Inferior parietal cortex (tissue), 1 donor: ENCODE measurements around the gene BCOR.

Experiments
- DNase-seq: peaks from one replicate; pipeline ENCODE4 v3.0.0-alpha.2; 2016; ENCODE audit errors: extremely low spot score

Gene BCOR

DNA sequence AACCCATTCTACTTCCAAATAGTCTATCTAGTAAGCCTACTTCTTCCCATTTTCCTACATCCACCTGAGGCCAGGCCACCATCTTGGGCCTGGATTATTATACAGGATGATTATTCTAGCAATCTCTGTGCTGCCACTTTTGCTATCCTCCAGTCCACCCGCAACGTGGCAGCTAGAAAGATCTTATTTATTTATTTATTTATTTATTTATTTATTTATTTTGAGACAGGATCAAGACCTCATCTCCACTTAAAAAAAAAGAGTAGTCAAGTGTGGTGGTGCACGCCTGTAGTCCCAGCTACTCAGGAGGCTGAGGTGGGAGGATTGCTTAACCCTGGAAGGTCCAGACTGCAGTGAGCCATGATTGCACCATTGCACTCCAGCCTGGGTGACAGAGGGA lies 15.2 kb upstream of the BCOR start:
- DNase-seq, result no peak

- DNase-seq, result no peak
Measured at GRCh38 chrX:40111868-40112267, 14.1 kb upstream of the BCOR start.

GRCh38 chrX:40109288-40110008 lies 11.7 kb upstream of the BCOR start:
- no peak for DNase-seq

GRCh38 chrX:40108959-40109287 lies 11.2 kb upstream of the BCOR start:
- no peak for DNase-seq

DNA sequence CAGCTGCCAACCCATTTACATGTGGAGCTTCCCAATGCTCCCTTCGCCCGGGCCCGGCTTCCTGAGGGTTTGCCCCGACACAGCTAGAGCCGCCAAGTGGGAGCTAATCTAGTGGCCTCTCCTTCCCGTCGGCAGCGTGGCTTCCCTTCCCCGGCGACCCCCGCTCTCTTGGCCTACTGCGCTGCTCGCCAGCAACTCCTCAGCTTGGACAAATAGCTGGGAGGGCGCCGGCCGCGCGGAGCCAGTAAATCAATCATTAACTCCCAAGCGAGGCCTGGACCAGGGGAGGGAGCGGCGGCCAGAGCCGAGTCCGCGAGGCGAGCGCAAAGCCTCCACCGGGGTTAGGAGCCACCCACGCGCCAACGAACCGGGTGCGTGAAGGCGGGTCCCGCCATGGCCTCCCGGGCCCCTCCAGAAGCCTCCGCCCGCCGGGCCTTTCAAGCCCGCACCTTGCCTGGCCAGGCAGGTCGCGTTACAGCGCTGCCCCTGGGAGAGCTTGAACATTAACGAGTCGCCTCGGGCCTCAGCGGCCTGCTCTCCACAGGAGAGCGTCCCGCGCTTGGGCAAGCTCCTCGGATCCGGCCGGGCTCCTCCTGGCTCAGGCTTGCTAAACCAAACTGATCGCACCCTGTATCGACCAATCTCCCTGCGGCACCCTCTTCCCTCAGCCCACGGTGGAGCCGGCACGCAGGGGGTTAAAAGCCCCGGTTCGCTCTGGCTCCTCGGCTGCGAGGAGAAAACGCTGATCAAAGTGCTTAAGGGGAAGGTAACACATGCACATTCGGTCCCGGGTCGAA lies 10.6 kb upstream of the BCOR start:
- DNase-seq, result no peak

GRCh38 chrX:40107291-40108161 lies 9.8 kb upstream of the BCOR start:
- no peak for DNase-seq

DNA sequence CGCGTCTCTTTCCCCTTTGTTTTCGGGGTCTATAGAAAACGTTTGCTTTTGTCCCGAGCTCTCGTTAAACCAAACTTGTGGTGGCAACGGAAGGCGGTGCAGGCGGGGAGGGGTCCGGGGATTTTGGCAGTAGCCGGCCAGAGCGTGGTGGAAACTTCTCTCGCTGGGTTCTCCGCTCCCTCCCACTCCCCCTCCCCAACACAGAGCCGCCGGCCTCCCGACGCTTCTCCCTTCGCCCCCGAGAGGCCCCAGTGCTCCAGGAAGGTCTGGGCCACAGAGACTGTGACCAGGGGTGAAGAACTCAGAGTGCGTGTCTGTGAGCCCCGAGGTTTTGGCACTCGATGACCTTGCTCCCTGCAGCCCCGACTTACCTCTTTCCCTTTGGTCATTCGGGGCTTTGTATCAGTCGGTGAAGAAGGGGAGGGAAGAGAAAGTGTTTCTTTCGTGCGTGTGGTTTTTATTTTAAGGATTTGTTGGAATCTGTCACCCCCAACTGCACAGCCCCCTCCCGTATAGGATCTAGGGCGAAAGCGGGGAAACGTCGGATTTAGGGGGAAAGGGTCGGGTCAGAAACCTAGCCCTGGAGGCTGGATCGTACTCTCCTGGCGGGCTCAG lies 9.0 kb upstream of the BCOR start:
- DNase-seq, result no peak

GRCh38 chrX:40105835-40106675 lies 8.3 kb upstream of the BCOR start:
- no peak for DNase-seq

DNA sequence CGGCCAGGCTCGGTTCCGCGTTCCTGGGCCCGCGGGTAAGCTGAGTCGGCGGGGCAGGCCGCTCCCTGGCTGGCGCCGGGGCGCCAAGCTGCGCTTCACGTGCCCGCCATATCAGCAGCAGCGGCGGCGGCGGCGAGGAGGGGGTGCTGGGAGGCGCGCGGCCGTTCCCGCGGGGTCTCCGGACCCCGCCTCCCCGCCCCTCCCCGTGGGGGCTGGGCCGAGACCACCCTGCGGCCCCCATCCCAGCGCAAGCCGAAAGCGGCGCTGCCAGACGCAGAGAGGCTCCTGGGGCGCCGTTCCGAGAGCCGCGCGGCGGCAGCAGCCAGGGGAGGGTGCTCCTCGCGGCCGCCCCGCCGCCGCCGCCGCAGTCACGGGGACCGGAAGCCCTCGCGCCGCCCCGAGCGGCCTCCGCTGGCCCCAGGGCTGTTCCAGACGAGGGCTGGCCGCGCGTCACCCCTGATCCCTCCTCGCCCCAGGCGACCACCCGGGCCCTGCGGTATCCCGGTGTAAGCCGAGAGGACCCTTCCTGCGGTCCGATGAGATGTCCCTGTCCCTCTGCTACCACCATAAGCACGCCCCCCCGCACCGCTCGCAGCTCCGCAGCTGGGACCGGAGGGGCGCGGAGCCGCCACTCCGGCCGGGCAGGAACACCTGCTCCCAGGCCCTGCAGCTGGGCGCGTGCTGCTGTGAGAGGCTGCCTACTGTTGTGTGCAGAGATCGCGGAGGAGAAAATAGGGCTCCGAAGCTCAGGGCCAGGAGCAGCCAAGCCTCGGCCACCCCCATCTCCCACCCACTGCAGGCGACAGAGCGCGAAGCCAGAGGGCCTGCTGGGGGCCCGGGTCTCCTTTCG lies 7.5 kb upstream of the BCOR start:
- no peak for DNase-seq

- no peak for DNase-seq
Measured at GRCh38 chrX:40104630-40104984, 6.8 kb upstream of the BCOR start.

DNA sequence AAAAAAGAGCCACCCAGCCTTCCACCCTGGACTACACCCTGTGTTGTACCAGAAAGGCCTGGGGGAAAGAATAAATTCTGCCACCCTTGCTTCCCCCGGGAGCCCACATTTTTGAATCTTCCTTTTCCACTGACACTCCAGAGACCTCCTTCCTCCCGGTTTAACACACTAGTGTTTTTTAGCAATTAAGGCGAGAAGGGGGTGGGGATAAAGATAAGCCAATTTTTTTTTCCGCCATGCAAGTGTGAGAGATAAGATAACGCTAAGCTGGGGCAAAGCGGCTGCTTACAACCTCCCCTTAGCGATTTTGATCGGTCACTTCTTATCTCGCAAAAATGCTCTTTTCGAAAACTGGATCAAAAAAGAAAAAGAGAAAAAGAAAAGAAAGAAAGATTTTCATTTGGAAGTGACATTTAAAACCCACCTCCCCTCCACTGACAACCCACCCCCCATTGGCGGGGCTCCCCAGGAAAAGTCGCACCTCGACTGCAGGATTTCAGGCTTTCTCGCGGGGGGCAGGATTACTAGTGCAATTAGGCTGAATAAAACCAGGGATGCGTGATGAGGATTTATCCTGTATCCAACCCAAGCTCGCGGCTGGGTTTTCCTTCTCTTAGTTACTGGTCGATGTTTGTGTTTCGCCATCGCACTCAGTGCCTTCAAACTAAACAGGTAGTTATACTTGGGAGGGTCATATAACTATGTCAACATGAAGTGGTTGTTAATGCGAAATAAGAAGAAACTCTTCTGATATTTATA lies 6.0 kb upstream of the BCOR start:
- no peak for DNase-seq

DNA sequence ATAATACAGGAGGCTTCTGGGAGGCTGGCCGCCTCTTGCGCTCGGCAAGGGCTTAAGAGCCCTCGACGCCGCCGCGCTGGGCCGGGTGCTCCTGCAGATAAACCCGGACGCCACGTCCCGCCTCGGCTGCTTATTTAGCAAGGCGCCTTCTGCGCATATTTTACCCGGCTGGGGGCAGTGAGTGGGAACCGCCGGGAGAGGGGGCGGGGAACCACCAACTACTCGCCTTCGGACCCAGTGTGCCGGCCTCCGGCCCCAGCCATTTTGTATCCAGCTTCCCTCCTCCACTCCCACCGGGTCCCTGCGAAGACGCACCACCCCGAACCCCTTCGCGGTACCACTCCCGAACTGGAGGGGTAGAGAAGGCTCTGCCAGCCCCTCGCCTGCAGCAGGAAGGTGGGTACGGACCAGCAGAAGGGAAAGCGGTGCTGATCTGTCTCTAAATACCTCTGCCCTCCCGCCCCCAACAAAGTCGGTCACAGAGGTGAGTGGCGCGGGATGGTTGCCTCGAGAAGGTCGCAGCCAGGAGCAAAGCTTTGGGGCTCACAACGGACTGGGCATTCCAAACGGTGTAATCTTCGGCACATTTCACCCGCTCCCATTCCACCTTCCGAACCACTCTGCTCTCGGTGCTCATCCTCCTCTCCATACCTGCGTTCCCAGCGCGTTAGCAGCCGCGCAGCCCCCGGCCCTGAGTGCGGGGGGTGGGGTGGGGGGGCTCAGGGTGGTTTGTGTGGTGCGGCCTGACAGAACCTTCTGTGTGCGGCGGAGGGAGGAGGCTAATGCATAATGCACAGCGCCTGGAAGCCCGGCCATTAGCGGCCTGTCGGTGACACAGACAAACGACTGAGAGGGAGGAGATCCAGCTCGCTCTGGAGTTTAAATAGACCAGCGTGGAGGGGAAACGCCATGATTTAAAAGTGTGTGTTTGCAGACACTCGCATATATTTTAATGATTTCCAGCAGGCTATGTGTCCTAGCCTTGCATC lies 4.9 kb upstream of the BCOR start:
- DNase-seq, result no peak

DNA sequence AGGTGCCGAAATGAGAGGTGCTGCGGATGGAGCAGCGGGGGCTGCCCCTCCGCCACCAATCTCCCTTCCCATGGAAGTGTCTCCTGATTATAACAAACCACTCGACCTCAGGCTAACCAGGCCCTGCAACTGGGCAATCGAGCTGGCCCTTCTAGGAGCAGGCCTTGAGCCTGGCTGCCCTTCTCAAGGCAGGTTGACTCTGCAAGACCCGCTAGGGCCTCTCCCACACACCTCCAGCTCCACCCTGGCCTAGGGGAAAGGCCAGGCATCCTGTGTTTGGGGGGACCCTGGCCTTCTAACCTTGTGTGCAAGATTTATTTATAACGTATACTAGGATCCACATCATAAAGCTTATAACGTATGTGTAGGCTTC lies 3.7 kb upstream of the BCOR start:
- DNase-seq, result no peak

DNA sequence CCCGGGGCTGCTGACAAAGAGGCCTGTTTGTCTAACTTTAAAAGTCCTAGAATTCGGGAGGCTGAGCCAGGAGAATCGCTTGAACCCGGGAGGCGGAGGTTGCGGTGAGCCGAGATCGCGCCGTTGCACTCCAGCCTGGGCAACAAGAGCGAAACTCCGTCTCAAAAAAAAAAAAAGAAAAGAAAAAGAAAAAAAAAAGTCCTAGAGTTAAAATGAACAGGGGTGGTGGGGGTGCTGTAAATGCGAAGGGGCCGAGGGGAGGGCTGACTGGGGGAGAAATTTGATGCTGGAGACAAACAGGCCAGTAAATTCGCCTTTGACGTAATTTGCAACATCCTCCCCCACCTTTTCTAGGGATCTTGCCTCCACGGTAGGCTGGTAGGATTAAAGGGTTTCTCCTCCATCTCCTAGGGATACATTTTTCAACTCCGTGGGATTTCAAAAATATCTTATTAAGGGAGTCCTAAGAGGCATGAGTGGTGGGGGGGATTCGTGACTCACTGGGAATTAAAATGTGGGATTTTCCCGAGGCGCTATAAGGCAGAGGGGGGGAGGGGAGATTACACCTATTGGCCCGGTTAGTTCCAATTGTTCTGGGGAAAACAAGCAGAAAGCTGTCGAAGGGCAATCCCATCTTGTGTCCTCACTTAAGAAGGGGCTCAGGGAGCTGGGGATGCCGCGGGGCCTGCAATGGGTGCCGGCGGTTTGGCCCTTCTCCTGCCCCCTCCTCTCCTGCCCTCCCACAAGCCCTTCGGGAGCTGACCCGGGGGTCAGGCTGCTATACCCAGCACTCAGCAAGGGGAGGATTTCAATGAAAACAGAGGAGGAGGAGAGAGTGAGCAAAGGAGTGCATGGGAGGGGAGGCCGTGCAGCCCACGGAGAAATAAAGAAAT lies 3.0 kb upstream of the BCOR start:
- no peak for DNase-seq

- no peak for DNase-seq
Measured at GRCh38 chrX:40100141-40100536, 2.4 kb upstream of the BCOR start.

GRCh38 chrX:40099055-40099958 lies 1.5 kb upstream of the BCOR start:
- DNase-seq, result no peak
